Adrenal gland (tissue), 12 donors: ENCODE data around the gene MLST8. TPM values are rescaled to one million over a fixed set of nuclear protein-coding genes. Genes with fewer than 3 reads are reported as not detected.

Source experiments
- DNase-seq, 7 donors: peaks; one replicate each; pipeline ENCODE4 v3.0.0-alpha.2; 2019 to 2020
- H3K27ac ChIP-seq, 5 donors: fragments of 200-600 bp; sonication (generic) in 4 of 5; 1 replicate in 3 of 5; 2 replicates in 2 of 5; pipeline versions ENCODE4 v1.5.1 to v1.8.0; 2016 to 2020; ENCODE audit warnings: mild to moderate bottlenecking in 1 of 5
- H3K27me3 ChIP-seq: fragments of 200-600 bp; 2 replicates; pipeline ENCODE4 v1.8.0; 2021
- H3K36me3 ChIP-seq, 2 donors: fragments of 200-600 bp; replicated peaks in 1 of 2; 1 replicate in 1 of 2; 2 replicates in 1 of 2; pipeline versions ENCODE4 v1.5.1 to v1.8.0; 2018 to 2022
- H3K4me1 ChIP-seq, 2 donors: fragments of 200-600 bp; replicated peaks in 1 of 2; 1 replicate in 1 of 2; 2 replicates in 1 of 2; pipeline versions ENCODE4 v1.5.1 to v1.8.0; 2018 to 2021
- H3K4me3 ChIP-seq, 4 donors: fragments of 200-600 bp; sonication (generic) in 3 of 4; one replicate each; pipeline ENCODE4 v1.5.1; 2016 to 2018
- H3K9me3 ChIP-seq, 3 donors: fragments of 200-600 bp; sonication (generic) in 1 of 3; replicated peaks in 1 of 3; 1 replicate in 2 of 3; 2 replicates in 1 of 3; pipeline versions ENCODE4 v1.5.1 to v1.8.0; 2016 to 2021
- POLR2A ChIP-seq, 2 donors: fragments of 450-650 bp; IDR thresholded peaks; one replicate each; pipeline ENCODE4 v1.6.1; 2017; ENCODE audit warnings: antibody characterized with exemption in 2 of 2, mild to moderate bottlenecking in 2 of 2, moderate library complexity in 1 of 2
- WGBS, 4 donors: extraction: QIAGEN DNeasy Blood & Tissue Kit in 2 of 4; methylation state at CpG; one replicate each; pipeline versions ENCODE4 v1.1.5 to v1.1.7; 2013 to 2017; 5-methylcytosine and 5-hydroxymethylcytosine counted together
- intact Hi-C, 2 donors: fragments of 100-400 bp; cut with DNase I; formaldehyde crosslinking; loops; one replicate each; pipeline versions ENCODE4 v1.14.1 to v1.15.0; 2022 to 2023
- polyA plus RNA-seq, 3 donors: library from polyadenylated mRNA; stranded (reverse); fragments of 200-250 nt in 2 of 3; fragments of 350-450 nt in 1 of 3; fragmentation: Illumina TruSeq in 1 of 3; extraction: RNeasy Lipid Tissue Mini Kit (QIAGEN cat#74804) in 1 of 3; gene quantifications; one replicate each; pipeline ENCODE4 v1.2.3, GENCODE V29; 2013 to 2014
- total RNA-seq, 9 donors: library from RNA; depleted of rRNA in 4 of 9; stranded (reverse); fragments of >200 nt in 4 of 9; fragments of 120-200 nt in 1 of 9; fragmentation: NEBNext Ultra II Directional in 1 of 9; extraction: Animal tissue kit (Norgen Biotek cat#: 25700) in 1 of 9; gene quantifications; one replicate each; pipeline versions ENCODE4 v1.1.0 to v1.2.4, GENCODE V29; 2013 to 2023
- TF ChIP-seq, protein P1 (sequence below), 6 experiments: fragments of 450-650 bp in 4 of 6; fragments of 200-600 bp in 2 of 6; sonication (generic) in 1 of 6; IDR thresholded peaks; 1 replicate in 5 of 6; 2 replicates in 1 of 6; pipeline versions ENCODE4 v1.5.1 to v1.8.0; 2016 to 2021; ENCODE audit warnings: antibody characterized with exemption in 6 of 6, mild to moderate bottlenecking in 2 of 6, moderate library complexity in 1 of 6
- donor health status: healthy with polysubstance abuse.
- donor health status: Bipolar disorder and iron deficiency.
- donor health status: DM: yes; HTN: yes; CAD: no.
- donor health status: DM: no; HTN: no; CAD: no.
- donor health status: DM: no; HTN: no; CAD: no.
- donor health status: DM: yes; HTN: yes; CAD: no.

The MLST8 gene
- total and polyA plus RNA-seq, 12 donors = 21.9 to 116 (median 57.2) TPM

DNA sequence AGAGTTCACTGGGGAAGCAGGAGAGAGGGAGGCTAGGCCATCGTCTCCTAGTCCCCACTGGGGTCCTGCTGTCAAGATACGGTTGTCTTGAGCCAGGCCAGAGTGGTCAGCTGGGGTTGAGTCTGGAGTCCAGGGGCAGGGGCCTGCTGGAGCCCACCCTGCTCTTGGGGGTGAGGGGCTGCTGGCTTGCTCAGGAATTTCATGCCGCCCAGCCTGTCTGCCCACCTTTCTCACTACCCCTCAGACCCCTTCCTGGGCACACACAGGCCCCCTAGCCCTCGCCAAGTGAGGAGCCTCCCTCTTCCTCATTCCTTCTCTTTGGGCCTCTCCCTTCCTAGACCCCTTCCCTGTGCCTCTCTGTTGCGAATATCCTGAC is 48.4 kb upstream of the MLST8 start:
- Histone ChIP-seq H3K4me1 (peaks cover 34 to 64% of the 10 kb centered on the region in 2 donors), H3K4me3 (peak overlapping the region in 1 of 4 donors; percentile 86), H3K27me3 (no peaks in the 10 kb centered on the region), H3K9me3 (no peaks in the 10 kb centered on the region), H3K27ac (peak overlapping the region in 3 of 5 donors; percentile 58 to 96 (median 78)), H3K36me3 (no peaks in the 10 kb centered on the region)
- TF ChIP-seq, protein P1, sequence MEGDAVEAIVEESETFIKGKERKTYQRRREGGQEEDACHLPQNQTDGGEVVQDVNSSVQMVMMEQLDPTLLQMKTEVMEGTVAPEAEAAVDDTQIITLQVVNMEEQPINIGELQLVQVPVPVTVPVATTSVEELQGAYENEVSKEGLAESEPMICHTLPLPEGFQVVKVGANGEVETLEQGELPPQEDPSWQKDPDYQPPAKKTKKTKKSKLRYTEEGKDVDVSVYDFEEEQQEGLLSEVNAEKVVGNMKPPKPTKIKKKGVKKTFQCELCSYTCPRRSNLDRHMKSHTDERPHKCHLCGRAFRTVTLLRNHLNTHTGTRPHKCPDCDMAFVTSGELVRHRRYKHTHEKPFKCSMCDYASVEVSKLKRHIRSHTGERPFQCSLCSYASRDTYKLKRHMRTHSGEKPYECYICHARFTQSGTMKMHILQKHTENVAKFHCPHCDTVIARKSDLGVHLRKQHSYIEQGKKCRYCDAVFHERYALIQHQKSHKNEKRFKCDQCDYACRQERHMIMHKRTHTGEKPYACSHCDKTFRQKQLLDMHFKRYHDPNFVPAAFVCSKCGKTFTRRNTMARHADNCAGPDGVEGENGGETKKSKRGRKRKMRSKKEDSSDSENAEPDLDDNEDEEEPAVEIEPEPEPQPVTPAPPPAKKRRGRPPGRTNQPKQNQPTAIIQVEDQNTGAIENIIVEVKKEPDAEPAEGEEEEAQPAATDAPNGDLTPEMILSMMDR (IDR thresholded peaks at IDR 0.05) = no peak
- TF ChIP-seq POLR2A (IDR thresholded peaks at IDR 0.05) = no peak
- WGBS, 4 donors = 66 to 75% (median 68%) methylated on average over 3 to 5 of the region's 5 CpGs
- intact Hi-C loops = no loop called here
- no peak for DNase-seq

DNA sequence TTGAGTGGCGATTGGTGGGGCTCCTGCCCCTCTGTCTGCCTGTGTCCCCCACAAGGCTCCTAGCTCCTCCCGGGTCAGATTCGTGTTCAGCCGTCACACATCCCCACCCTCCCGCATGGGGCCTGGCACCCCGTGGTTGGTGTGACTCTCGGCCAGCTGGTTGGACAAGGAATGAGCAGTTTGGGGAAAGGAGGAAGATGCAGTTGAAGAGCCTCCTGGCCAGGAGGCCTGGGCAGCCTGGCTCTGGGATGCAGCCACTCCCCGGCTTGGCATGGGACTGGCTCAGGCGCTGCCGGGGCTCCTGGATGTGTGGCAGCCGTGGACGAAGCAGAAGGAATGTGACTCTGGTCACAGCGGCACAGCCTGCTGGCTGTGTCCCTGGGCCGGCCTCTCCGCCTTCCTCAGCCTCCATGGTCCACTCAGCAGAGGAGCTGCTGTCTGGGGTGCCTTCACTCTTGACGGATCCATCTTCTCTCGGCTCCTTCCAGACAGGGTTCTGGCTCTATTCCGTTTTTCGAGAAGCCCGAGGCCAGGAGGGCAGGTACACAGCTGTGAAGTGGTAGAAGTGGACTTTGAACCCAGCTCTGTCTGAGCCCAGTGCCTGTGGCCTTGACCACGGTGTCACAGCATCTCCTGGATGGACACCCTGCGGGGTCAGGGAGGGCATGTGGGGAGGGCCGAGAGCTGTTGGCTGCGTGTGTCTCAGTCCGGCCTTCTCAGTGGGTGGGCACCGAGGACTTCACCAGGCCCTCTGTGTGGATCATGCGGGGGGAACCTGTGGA is 47.6 kb upstream of the MLST8 start:
- intact Hi-C loops = no loop called here
- H3K4me3 ChIP-seq = no peak overlapping the region
- peak overlapping the region in 2 of 5 donors; percentile 78 to 96 for H3K27ac ChIP-seq
- TF ChIP-seq, protein P1 (IDR thresholded peaks at IDR 0.05) = no peak
- TF ChIP-seq POLR2A (IDR thresholded peaks at IDR 0.05) = no peak
- peaks cover 32 to 56% of the 10 kb centered on the region in 2 donors for H3K4me1 ChIP-seq
- H3K9me3 ChIP-seq = no peaks in the 10 kb centered on the region
- DNase-seq = no peak
- WGBS, 4 donors = 75 to 79% (median 77%) methylated on average over 13 to 27 of the region's 27 CpGs
- no peaks in the 10 kb centered on the region for H3K27me3 ChIP-seq
- H3K36me3 ChIP-seq = no peaks in the 10 kb centered on the region

DNA sequence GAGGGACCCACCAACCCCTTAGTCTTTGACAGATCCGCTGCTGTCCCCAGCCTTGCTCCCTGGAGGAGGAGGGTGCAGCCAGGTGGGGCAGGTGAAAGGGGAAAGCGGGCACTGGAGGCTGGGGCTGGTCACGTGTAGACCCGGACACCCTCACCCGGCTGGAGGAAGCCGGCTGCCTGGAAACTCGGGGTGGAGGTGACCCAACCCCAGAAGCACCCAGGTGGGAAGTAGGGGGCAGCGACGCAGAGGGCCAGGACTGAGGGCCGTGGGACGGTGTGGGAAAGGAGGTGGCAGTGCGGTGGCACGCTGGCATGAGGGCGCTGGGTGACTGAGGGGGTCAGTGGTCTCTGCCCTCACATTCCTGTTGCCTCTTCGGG is 47.0 kb upstream of the MLST8 start:
- 82 to 91% (median 87%) methylated on average over 9 to 15 of the region's 15 CpGs for WGBS, 4 donors
- H3K36me3 ChIP-seq = no peaks in the 10 kb centered on the region

DNA sequence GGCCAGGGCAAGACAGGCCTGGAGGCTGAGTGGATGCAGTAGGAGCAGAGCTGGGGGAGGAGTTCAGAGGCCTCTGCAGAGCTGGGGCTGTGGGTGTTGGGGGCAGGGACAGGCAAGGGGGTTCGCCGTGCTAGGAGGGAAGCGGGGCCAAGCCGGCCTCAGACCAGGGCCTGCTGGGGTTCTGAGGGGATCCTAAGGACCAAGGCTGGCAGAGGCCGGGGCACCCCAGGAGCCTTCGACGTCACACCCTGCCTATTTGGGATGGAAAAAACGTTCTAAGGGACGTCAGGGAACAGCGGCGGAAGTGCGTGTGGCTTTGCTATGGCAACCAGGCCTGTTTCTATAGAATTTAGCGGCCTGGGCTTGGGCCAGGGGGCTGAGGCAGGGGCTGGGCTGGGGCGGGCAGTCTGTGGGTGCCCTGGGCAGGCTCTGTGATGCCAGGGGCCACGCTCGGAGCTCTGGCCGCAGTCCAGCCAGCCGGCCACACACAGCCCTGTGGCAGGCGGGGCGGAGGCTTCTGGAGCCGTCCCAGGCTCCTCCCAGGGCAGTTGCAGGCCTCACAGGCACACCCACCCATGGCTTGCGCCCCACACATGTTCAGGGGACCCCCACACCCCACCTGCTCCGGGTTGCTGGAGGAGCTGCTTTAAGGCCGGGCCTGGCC is 45.9 kb upstream of the MLST8 start:
- DNase-seq = peak in 1 of 7 donors; percentile 88
- Histone ChIP-seq H3K27ac (peak overlapping the region in 3 of 5 donors; percentile 38 to 96 (median 78)), H3K9me3 (no peaks in the 10 kb centered on the region), H3K36me3 (no peaks in the 10 kb centered on the region), H3K27me3 (no peaks in the 10 kb centered on the region), H3K4me1 (peaks cover 16 to 50% of the 10 kb centered on the region in 2 donors), H3K4me3 (no peak overlapping the region)
- no peak for TF ChIP-seq POLR2A (IDR thresholded peaks at IDR 0.05)
- TF ChIP-seq, protein P1 (IDR thresholded peaks at IDR 0.05) = no peak
- intact Hi-C loops = no loop called here
- WGBS, 4 donors = 64 to 75% (median 72%) methylated on average over 13 to 24 of the region's 24 CpGs

More for the DNA sequence above, 47.0 kb upstream of the MLST8 start:
- no peaks in the 10 kb centered on the region for H3K9me3 ChIP-seq
- peak overlapping the region in 3 of 5 donors; percentile 12 to 96 (median 78) for H3K27ac ChIP-seq
- TF ChIP-seq, protein P1 (IDR thresholded peaks at IDR 0.05) = no peak
- no peak for TF ChIP-seq POLR2A (IDR thresholded peaks at IDR 0.05)
- peaks cover 27 to 56% of the 10 kb centered on the region in 2 donors for H3K4me1 ChIP-seq
- H3K4me3 ChIP-seq = no peak overlapping the region
- H3K27me3 ChIP-seq = no peaks in the 10 kb centered on the region
- intact Hi-C loops = no loop called here
- DNase-seq = no peak
